ENCODE results near the gene PPP2R3C.
"Not testable (repeated sequence)": the region's sequence is repeated elsewhere in the genome, so short reads cannot be mapped to it uniquely, and the experiment has no call there.

The PPP2R3C gene

GRCh38 chr14:35114036-35114435 lies 7.8 kb downstream of the PPP2R3C start:
- H3K36me3 ChIP-seq, result peaks cover 41% of the 10 kb centered on the region
- DNase-seq, result no peak
- H3K4me3 ChIP-seq (ENCODE audit: low read depth, low read length), result no peak overlapping the region
- no peak for TF ChIP-seq CTCF (IDR thresholded peaks at IDR 0.05; ENCODE audit: low read depth, low read length)
- H3K27me3 ChIP-seq (ENCODE audit: insufficient read depth, low read depth, severe bottlenecking), result no peaks in the 10 kb centered on the region
- no peaks in the 10 kb centered on the region for H3K9me3 ChIP-seq (ENCODE audit: severe bottlenecking)
- H3K27ac ChIP-seq, result no peak overlapping the region

GRCh38 chr14:35113308-35113950 lies 8.4 kb downstream of the PPP2R3C start:
- no peak for DNase-seq
- H3K4me3 ChIP-seq (ENCODE audit: low read depth, low read length), result no peak overlapping the region
- H3K9me3 ChIP-seq (ENCODE audit: severe bottlenecking), result no peaks in the 10 kb centered on the region
- H3K27me3 ChIP-seq (ENCODE audit: insufficient read depth, low read depth, severe bottlenecking), result no peaks in the 10 kb centered on the region
- H3K36me3 ChIP-seq, result peaks cover 43% of the 10 kb centered on the region
- TF ChIP-seq CTCF (IDR thresholded peaks at IDR 0.05; ENCODE audit: low read depth, low read length), result no peak
- H3K27ac ChIP-seq, result no peak overlapping the region

GRCh38 chr14:35112641-35113040 lies 9.1 kb downstream of the PPP2R3C start:
- no peaks in the 10 kb centered on the region for H3K9me3 ChIP-seq (ENCODE audit: severe bottlenecking)
- no peak overlapping the region for H3K27ac ChIP-seq
- no peaks in the 10 kb centered on the region for H3K27me3 ChIP-seq (ENCODE audit: insufficient read depth, low read depth, severe bottlenecking)
- no peak for DNase-seq
- TF ChIP-seq CTCF (IDR thresholded peaks at IDR 0.05; ENCODE audit: low read depth, low read length), result no peak
- peaks cover 47% of the 10 kb centered on the region for H3K36me3 ChIP-seq
- no peak overlapping the region for H3K4me3 ChIP-seq (ENCODE audit: low read depth, low read length)

GRCh38 chr14:35107866-35108265 lies 13.9 kb downstream of the PPP2R3C start:
- peaks cover 49% of the 10 kb centered on the region for H3K36me3 ChIP-seq
- TF ChIP-seq CTCF (IDR thresholded peaks at IDR 0.05; ENCODE audit: low read depth, low read length), result no peak
- DNase-seq, result no peak
- no peak overlapping the region for H3K27ac ChIP-seq
- H3K4me3 ChIP-seq (ENCODE audit: low read depth, low read length), result no peak overlapping the region
- no peaks in the 10 kb centered on the region for H3K9me3 ChIP-seq (ENCODE audit: severe bottlenecking)
- no peaks in the 10 kb centered on the region for H3K27me3 ChIP-seq (ENCODE audit: insufficient read depth, low read depth, severe bottlenecking)

GRCh38 chr14:35094645-35095044 lies 27.1 kb downstream of the PPP2R3C start:
- not testable (repeated sequence) for H3K4me3 ChIP-seq (ENCODE audit: low read depth, low read length); DNase-seq; H3K27ac ChIP-seq; H3K27me3 ChIP-seq (ENCODE audit: insufficient read depth, low read depth, severe bottlenecking); H3K9me3 ChIP-seq (ENCODE audit: severe bottlenecking)
- H3K36me3 ChIP-seq, result peaks cover 34% of the 10 kb centered on the region

DNA sequence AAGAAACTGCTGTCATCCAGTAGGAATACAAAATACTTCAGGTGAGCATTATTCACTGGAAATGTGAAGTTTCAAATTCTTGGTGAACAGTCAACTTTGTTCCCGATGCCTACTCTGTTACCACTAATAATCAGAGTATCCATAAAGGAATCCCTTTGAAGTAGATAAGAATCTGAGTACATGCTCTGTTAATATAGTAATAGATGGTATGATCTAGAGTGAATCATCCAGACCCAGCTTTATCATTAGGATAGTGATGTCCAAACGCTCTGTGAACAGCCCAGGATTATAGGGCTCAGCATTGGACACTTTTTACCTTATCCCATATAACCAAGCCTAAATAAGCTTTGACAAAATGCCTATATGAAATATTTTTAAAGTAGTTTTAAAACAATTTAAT lies 33.3 kb downstream of the PPP2R3C start:
- H3K27me3 ChIP-seq (ENCODE audit: insufficient read depth, low read depth, severe bottlenecking), result no peaks in the 10 kb centered on the region
- peaks cover 46% of the 10 kb centered on the region for H3K36me3 ChIP-seq
- H3K27ac ChIP-seq, result no peak overlapping the region
- H3K4me3 ChIP-seq (ENCODE audit: low read depth, low read length), result no peak overlapping the region
- no peaks in the 10 kb centered on the region for H3K9me3 ChIP-seq (ENCODE audit: severe bottlenecking)
- TF ChIP-seq CTCF (IDR thresholded peaks at IDR 0.05; ENCODE audit: low read depth, low read length), result no peak
- no peak for DNase-seq
